Mucosa of gallbladder (tissue), 1 donor: ENCODE results near the gene KCNK7. TPM values are rescaled to one million over a fixed set of nuclear protein-coding genes. Genes with fewer than 3 reads are reported as not detected.
"Not testable (repeated sequence)": the region's sequence is repeated elsewhere in the genome, so short reads cannot be mapped to it uniquely, and the experiment has no call there.

Experiments
- DNase-seq: peaks from one replicate; pipeline ENCODE4 v3.0.0-alpha.2; 2020; ENCODE audit warnings: low spot score
- total RNA-seq: library from RNA; stranded (reverse); gene quantifications from one replicate; pipeline ENCODE4 v1.2.1, GENCODE V29; 2021
- donor health status: DM: no; HTN: no; CAD: no.

Gene KCNK7
- total RNA-seq, 1 donor from 2014 or later, result 1.1 TPM

- no peak for DNase-seq
These were observed 20.6 kb downstream of the KCNK7 start for GRCh38 chr11:65574811-65575567.

GRCh38 chr11:65574109-65574810 is 21.3 kb downstream of the KCNK7 start:
- peak; percentile 87 for DNase-seq

- no peak for DNase-seq
These were observed 22.1 kb downstream of the KCNK7 start for GRCh38 chr11:65573391-65574079.

GRCh38 chr11:65572356-65573051 is 23.1 kb downstream of the KCNK7 start, which contains the start of gene FAM89B:
Gene FAM89B (plus strand): TSS chr11:65572538. CDS start chr11:65572670, 132 bp downstream.
- DNase-seq, result peak; percentile 91

DNA sequence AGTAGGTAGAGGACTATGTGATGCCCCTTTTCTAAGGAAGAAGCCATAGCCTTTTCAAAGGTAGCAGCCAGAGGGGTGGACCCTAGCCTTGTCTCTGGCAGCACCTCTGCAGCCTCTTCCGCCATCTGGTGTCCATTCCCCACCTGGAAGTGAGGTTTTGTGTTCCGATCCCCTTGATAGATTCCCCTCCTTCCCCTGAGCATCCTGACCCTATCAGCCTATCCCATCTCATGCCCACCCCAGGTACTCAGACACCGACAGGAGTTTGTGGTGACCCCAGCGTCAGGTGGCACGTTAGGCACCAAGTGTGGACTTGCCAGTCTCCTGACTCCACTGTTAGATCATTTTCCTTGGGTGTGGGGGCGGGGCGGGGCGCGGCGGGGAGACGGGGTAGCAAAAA is 23.7 kb downstream of the KCNK7 start:
- no peak for DNase-seq

GRCh38 chr11:65571420-65571819 is 24.2 kb downstream of the KCNK7 start:
- no peak for DNase-seq

DNA sequence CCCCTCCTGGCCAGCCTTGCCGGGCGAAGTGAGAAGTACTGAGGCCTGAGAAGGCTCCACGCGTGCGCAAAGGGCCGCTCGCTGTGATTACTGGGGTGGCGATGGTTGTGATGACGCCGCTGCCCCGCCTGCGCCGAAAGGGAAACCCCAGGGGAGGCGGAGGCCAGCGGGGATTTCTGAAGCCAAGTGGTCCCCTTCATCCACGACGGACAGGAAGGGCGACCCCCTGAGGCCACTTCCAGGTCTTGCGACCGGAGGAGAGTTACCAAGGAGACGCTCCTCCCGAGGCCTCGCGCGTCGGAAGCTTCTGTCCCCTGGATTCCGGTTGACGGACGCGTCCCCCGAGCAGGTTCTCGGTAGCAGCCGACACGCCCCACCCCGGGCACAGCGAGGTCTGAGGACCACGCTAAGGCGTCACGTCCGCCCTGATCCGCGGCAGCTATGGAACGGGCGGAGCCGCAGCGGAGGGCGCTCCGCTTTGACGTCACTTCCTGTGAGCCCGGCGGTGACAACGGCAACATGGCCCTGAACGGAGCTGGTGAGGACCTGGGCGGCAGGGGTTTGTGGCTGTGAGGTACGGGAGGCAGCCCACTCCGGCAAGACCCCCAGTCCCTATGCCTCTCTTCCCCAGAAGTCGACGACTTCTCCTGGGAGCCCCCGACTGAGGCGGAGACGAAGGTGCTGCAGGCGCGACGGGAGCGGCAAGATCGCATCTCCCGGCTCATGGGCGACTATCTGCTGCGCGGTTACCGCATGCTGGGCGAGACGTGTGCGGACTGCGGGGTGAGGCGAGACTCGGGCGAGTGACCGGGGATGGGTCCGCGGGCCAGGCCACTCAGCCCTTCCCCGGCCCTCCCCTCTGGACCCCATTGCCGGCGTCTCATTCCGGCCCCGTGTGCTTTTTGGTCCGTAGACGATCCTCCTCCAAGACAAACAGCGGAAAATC is 25.4 kb downstream of the KCNK7 start, which contains the start of gene ZNRD2:
TSS of gene ZNRD2 (plus strand) at position 505 of the 946 bp plus-strand sequence. CDS start at position 520, 15 bp downstream.
- peak; percentile 97 for DNase-seq

DNA sequence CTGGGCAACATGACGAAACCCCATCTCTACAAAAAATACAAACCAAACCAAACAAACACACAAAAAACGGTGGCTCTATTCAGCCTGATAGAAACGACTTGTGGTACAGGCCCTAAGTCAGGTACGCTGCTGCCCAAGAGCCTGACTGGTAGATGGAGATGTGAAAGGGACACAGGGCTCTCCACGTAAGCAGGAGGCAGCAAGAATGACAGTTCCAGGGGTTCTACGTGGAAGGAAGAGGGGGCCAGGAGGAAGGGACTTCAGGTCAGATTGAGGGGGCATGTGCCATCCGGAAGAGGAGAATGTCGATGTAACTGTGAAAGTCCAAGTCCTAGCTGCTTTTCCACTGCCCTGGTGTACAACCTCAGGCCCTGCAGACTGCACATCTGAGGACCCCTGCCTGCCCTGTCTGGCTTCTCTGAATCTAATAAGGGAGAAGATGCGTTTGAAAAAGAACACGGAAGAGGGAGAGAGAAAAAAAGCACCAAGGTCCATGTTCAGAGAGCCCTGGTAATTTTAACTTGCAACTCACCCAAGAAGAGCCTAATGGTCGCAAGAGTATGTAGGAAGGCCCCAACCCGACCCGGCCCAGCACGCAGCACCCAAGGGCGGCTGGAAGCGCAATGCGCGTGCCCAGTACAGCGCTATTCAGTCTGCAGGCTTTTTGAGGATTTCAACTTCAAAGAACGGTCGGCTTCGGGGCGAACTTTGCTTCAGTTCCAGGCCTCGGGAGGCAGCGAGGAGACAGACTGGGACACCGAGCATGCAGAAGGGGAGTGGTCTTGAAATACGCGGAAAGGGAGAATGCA is 26.2 kb downstream of the KCNK7 start:
- DNase-seq, result no peak

DNA sequence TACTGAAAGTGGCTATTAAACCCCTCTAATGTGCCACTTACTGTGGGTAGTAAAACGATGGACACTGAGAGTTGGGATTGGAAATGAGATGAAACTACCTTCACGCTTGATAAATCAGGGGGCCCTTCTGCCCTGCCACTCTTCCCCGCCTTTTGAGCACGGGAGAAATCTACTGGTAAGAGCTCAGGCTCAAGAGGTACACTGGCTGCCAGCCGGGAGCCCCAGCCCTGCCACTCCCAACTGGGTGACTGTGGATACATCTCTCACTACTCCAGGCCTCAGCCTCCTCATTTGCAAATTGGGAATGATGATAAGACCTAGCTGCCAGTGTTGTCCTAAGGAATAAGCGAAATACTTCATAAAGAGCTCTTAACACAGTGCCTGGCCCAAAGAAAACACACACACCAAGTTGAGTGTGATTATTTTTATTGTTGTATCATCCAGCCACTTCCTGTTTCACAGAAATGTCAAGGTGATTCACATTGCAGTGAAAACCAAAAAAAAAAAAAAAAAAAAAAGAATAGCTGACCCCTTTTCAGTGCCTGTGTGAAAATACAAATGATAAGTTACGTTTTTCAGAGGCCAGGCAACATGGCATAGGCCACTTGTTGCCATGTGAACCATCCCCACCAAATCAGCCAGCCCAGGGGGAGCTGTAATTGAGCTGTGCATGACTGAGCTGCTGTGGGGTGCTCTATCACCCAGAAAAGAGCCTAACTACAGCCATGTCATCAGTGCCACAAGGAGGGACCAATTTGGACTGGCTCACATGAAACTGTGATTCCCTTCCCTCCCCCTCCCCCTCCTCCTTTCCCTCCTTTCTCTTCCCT is 29.8 kb downstream of the KCNK7 start:
- DNase-seq, result no peak

DNA sequence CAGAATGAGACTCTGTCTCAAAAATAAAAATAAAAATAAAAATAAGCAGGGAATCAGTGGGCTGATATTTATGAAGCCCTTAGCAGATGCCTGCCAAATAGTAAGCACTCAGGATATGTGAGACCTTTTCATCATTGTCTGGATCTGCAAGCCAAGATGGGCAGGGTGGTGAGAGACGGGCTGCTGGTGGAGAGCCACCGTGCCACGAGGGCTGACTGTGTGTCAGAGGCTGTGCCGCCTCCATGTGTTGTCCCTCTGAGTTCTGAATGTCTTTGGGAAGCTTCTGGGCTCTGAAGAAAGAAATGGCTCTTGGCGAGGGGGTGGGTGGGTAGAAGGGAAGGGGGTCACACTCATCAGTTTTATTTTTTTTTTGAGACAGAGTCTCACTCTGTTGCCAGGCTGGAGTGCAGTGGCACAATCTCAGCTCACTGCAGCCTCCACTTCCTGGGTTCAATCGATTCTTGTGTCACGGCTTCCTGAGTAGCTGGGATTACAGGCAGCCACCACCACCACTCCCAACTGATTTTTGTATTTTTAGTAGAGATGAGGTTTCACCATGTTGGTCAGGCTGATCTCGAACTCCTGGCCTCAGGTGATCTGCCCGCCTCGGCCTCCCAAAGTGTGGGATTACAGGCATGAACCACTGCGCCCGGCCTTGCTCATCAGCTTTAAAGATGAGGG is 30.6 kb downstream of the KCNK7 start:
- DNase-seq, result not testable (repeated sequence)

- no peak for DNase-seq
These were observed 32.0 kb downstream of the KCNK7 start for GRCh38 chr11:65563601-65564000.

DNA sequence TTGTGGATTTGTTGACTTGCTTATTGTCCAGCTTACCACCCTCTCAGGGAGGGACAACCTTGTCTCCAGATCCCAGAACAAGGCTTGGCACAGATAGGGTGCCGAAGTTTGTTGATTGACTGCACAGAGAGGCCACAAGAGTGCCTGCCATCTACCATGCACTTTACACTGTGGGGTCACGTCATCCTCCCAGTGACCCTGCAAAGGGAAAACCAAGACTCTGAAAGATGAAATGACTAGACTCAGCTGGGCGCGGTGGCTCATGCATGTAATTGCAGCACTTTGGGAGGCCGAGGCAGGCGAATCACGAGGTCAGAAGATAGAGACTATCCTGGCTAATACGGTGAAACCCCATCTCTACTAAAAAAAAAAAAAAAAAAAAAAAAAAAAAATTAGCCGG is 32.8 kb downstream of the KCNK7 start:
- DNase-seq, result no peak

DNA sequence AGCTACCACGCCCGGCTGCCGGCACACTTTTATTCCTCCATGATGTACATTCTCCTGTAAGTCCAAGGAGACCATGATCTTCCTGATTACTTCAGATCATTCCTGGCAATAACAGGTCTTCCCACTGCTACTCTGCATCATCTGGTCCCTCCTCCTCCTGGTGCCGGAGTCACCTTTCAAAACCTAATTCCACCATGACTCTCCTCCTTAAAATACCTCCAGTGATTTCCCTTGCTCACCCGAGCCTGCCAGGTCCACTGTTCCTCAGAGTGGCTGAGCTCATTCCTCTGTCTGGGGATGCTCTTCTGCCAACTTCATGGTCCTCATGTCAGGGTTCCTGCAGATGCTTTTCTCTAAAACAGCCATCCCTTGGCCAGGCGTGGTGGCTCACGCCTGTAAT is 33.6 kb downstream of the KCNK7 start:
- no peak for DNase-seq

GRCh38 chr11:65560555-65561418 is 34.8 kb downstream of the KCNK7 start:
- DNase-seq, result no peak

DNA sequence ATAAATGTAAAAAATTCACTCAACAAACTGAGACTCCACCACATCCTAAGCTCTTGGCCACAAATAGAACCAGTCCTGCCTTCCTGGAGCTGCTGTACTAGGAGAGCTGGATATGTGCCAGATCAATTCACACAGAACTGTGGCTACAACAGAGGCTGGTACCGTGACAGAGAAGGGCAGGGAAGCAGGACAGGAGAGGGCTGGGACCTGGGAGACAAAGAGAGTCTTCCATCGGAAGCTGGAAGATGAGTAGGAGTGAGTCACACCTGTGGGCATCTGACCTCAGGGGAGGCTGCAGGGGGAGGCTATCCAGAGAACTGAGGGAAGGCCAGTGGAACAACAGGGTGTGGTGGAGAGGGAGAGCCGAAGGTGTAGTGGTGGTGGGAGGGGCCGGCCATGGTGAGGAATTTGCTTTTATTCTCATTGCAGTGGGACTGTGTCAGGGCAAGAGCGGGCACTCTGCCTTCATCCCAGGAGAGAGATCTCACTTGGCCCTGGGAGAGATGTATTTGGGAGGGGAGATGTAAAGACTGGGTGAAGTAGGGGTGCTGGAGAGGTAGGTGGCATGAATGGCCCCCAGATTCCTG is 35.6 kb downstream of the KCNK7 start:
- DNase-seq, result peak; percentile 43

- DNase-seq, result no peak
These were observed 36.1 kb downstream of the KCNK7 start for GRCh38 chr11:65559535-65559934.
